Stimulated activated CD8-positive, alpha-beta memory T cell treated with anti-CD3 and anti-CD28 coated beads, Interleukin-15, amount 100 ng/mL, for 1 hour (primary cell): ENCODE data around the gene ADD3.

ENCODE experiments used
- DNase-seq: peaks from one replicate; pipeline ENCODE4 v3.0.0-alpha.2; 2020; ENCODE audit warnings: low read depth

Gene ADD3

DNA sequence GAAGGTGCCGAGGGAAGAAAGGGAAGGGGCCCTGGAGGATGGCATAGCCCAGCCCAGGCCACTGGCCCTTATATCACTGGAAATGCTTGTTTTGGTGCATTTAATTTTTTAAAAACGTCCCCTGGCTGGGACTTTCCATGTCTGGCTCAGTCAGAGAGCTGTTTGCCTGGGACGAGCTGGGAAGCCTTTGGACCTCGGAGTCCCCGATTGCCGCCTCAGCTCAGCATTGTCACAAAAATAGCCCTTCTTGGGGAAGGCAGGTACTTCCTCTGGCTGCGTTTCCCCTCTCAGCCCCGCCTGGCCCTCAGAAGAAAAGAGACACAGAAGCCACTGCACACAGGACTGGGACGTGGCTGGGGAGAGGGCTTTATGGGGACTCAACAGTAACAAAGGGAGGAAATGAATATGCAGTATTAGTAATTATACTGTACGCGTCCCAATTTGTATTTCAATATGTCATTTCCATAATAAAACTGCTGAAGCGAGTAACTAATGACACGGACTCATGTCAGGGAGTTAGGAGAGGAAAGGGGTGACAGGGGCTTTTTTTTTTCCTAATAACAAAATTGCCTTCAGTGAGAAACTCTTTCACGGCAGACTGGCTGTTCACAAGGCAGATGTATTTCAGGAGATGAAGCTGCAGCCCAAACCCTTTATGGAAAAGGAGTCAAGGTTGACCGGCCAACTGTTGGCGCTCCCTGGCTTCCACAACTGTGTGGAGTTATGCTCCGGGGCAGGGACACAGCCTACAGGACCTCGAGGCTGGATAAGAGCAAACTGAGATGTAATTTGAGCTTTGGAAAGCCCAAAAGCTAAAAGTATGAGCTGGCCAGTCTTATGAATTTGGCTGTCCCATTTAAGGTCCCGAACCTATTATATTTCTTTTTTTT is 168.6 kb downstream of the ADD3 start:
- DNase-seq = no peak

DNA sequence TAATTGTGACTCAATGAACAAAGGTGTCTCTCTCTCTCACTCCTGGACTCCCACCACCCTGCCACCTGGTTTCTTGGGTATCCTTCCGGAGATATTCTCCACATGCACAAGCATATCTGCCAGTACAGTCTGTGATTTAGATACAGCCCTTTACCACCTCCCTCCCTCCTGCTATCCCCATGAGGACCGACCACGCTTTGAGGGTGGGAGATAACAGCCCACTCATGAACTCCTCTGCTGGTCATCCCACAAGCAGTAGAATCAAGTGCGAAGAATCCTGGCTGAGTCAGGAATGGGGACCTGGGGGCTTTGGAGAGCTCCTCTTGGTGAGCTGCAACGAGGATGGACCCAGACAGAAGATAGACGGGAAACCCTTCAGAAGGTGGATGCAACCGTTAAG is 171.4 kb downstream of the ADD3 start:
- no peak for DNase-seq

DNA sequence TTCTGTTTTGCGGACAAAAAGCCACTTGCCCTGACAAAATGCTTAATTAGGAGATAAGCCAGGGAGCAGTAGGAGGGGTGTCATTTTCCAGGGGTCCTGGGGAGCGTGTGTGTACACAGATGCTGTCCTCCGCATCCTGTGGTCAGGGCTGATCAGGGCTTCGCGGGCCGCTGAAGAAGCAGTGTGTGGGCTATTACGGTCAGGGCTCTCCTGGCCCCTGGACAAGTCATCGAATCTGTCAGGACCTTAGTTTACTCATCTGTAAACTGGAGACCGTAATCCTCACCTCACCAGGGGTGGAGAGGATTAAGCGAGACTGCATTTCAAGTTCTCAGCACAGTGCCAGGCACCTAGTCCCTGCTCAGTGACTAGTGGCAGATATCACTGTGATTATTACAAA is 173.7 kb downstream of the ADD3 start:
- no peak for DNase-seq

DNA sequence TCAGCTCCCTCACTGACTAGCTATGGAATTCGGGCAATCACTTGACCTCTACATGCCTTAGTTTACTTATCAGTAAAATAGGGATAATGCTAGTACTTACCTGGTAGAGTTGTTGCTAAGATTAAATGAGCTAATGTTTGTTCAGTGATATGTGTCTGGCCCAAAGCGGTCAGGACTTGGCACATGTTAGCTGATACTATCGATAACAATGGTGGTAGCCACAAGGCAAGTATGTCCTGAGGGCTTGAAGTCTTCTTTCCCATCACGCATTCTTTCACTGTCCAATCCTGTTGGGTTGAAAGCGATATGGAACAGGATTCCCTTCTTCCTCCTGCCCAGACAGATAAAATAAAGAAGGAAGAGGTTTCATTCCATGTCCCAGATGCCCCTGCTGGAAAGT is 174.1 kb downstream of the ADD3 start:
- no peak for DNase-seq

DNA sequence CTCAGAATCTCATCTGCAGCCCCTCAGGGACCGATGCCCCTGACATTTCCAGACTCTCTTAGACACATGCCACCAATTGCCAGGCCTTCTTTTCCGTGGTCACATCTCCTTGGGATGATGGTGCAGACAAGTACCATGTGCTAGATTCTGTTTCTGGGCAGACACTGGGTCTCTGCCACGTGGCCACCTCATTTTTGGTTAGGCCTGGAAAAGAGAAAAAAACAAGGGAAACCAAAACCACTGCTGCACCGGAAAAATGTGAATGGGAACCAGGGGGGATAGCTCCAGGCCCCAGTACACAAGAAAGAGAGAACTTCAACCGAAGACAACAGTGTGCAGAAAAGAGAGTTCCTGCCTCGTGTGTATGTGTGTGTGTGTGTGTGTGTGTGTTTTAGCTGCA is 176.6 kb downstream of the ADD3 start:
- DNase-seq = no peak
